H1 (cell line): ENCODE measurements around the gene TRDN. TPM values are rescaled to one million over a fixed set of nuclear protein-coding genes. Genes with fewer than 3 reads are reported as not detected.

Experiments
- CTCF ChIA-PET: fragments of 300-600 bp; sonication (Branson Sonifier 250); formaldehyde crosslinking; loops from one replicate; lab custom pipeline; 2021; ENCODE audit not compliant: partially characterized antibody; lab: Charles Lee
- POLR2A ChIA-PET: fragments of 300-600 bp; sonication (Branson Sonifier 250); formaldehyde crosslinking; loops from one replicate; lab custom pipeline; 2021; ENCODE audit warnings: inconsistent platforms; ENCODE audit not compliant: partially characterized antibody; lab: Charles Lee
- DNase-seq, 2 experiments: peaks; one replicate each; pipeline versions ENCODE4 v3.0.0 to v3.0.0-alpha.2; 2010 to 2022; ENCODE audit warnings: low spot score in 2 of 2, low read depth in 1 of 2, mixed read lengths in 1 of 2
- FAIRE-seq: peaks from 2 replicates; lab custom pipeline; 2011; peaks lifted over from hg19 to GRCh38; lab: Jason Lieb, UNC
- H2AFZ ChIP-seq: 2 replicates; pipeline ENCODE4 v1.8.1; 2012; ENCODE audit warnings: low read length, inconsistent platforms
- H2AK5ac ChIP-seq: 2 replicates; pipeline ENCODE4 v1.6.1; 2013; ENCODE audit warnings: low read depth, low read length
- H2BK120ac ChIP-seq: replicated peaks from 2 replicates; pipeline ENCODE3; 2013; ENCODE audit warnings: low read depth, low read length, inconsistent platforms
- H2BK12ac ChIP-seq: 2 replicates; pipeline ENCODE4 v1.6.1; 2013; ENCODE audit warnings: low read depth, low read length
- H2BK15ac ChIP-seq: 2 replicates; pipeline ENCODE4 v1.6.1; 2013; ENCODE audit warnings: low read length
- H2BK20ac ChIP-seq: 2 replicates; pipeline ENCODE4 v1.6.1; 2013; ENCODE audit warnings: low read length
- H2BK5ac ChIP-seq: 2 replicates; pipeline ENCODE4 v1.6.1; 2013; ENCODE audit warnings: low read depth, low read length
- H3K14ac ChIP-seq: 2 replicates; pipeline ENCODE4 v1.6.1; 2013; ENCODE audit warnings: inconsistent platforms; ENCODE audit not compliant: insufficient read length
- H3K18ac ChIP-seq: 2 replicates; pipeline ENCODE4 v1.6.1; 2013; ENCODE audit warnings: low read length; ENCODE audit errors: extremely low read depth
- H3K23ac ChIP-seq: 2 replicates; pipeline ENCODE4 v1.6.1; 2013; ENCODE audit warnings: inconsistent platforms; ENCODE audit not compliant: insufficient read length
- H3K23me2 ChIP-seq: 2 replicates; pipeline ENCODE4 v1.6.1; 2013; ENCODE audit warnings: low read depth, low read length
- H3K27ac ChIP-seq: 2 replicates; pipeline ENCODE4 v1.6.1; 2011; ENCODE audit warnings: low read depth, low read length, inconsistent platforms
- H3K27me3 ChIP-seq, 4 experiments: replicated peaks in 1 of 4; 1 replicate in 1 of 4; 2 replicates in 3 of 4; pipeline versions ENCODE4 v1.6.1 to v1.8.1; 2011 to 2013; ENCODE audit warnings: low read length in 3 of 4, mild to moderate bottlenecking in 3 of 4, inconsistent platforms in 2 of 4, mixed read lengths in 2 of 4, moderate library complexity in 1 of 4; ENCODE audit not compliant: control insufficient read depth in 3 of 4, insufficient read depth in 3 of 4; ENCODE audit errors: extremely low read depth in 1 of 4
- H3K36me3 ChIP-seq, 4 experiments: 2 replicates each; pipeline versions ENCODE4 v1.6.1 to v1.8.1; 2011 to 2013; ENCODE audit warnings: mild to moderate bottlenecking in 4 of 4, low read length in 3 of 4, moderate library complexity in 2 of 4, control low read depth in 1 of 4, inconsistent platforms in 1 of 4; ENCODE audit not compliant: insufficient read depth in 4 of 4, control insufficient read depth in 2 of 4
- H3K4ac ChIP-seq: replicated peaks from 2 replicates; pipeline ENCODE3; 2013; ENCODE audit warnings: low read length, low read depth, mixed read lengths, inconsistent platforms; ENCODE audit not compliant: insufficient read length
- H3K4me1 ChIP-seq, 4 experiments: replicated peaks in 1 of 4; 1 replicate in 1 of 4; 2 replicates in 3 of 4; pipeline versions ENCODE4 v1.6.1 to v1.8.1; 2011 to 2013; ENCODE audit warnings: low read length in 3 of 4, inconsistent platforms in 2 of 4, mixed read lengths in 1 of 4; ENCODE audit not compliant: insufficient read depth in 4 of 4, control insufficient read depth in 3 of 4
- H3K4me2 ChIP-seq, 2 experiments: 2 replicates each; pipeline versions ENCODE4 v1.6.1 to v1.8.1; 2011 to 2013; ENCODE audit warnings: low read depth in 2 of 2, low read length in 2 of 2, control low read depth in 1 of 2, inconsistent platforms in 1 of 2, mild to moderate bottlenecking in 1 of 2; ENCODE audit not compliant: insufficient read depth in 1 of 2
- H3K4me3 ChIP-seq, 4 experiments: fragments of 200-600, 300-600 bp in 1 of 4; sonication (generic), shearing (Covaris generic), sonication (Bioruptor Twin) in 1 of 4; 2 replicates each; pipeline versions ENCODE4 v1.5.1 to v1.8.1; 2011 to 2016; ENCODE audit warnings: low read length in 4 of 4, low read depth in 3 of 4, control low read depth in 2 of 4, inconsistent platforms in 2 of 4, mild to moderate bottlenecking in 2 of 4, mixed read lengths in 1 of 4, moderate library complexity in 1 of 4; ENCODE audit not compliant: insufficient read depth in 2 of 4; ENCODE audit errors: extremely low read depth in 1 of 4
- H3K56ac ChIP-seq: replicated peaks from 2 replicates; pipeline ENCODE3; 2013; ENCODE audit warnings: low read depth, mild to moderate bottlenecking, mixed read lengths, low read length, inconsistent platforms; ENCODE audit not compliant: insufficient read length
- H3K79me1 ChIP-seq: 2 replicates; pipeline ENCODE4 v1.6.1; 2013; ENCODE audit warnings: low read depth, low read length, control low read depth
- H3K79me2 ChIP-seq, 2 experiments: 2 replicates each; pipeline versions ENCODE4 v1.6.1 to v1.8.1; 2012 to 2013; ENCODE audit warnings: low read length in 2 of 2, mild to moderate bottlenecking in 2 of 2, inconsistent platforms in 1 of 2; ENCODE audit not compliant: insufficient read depth in 2 of 2, control insufficient read depth in 1 of 2
- H3K9ac ChIP-seq, 4 experiments: replicated peaks in 1 of 4; 1 replicate in 1 of 4; 2 replicates in 3 of 4; pipeline versions ENCODE4 v1.6.1 to v1.8.1; 2011 to 2013; ENCODE audit warnings: low read depth in 3 of 4, low read length in 3 of 4, control low read depth in 2 of 4, mild to moderate bottlenecking in 2 of 4, moderate library complexity in 2 of 4, inconsistent platforms in 1 of 4; ENCODE audit errors: extremely low read depth in 1 of 4
- H3K9me3 ChIP-seq, 2 experiments: 2 replicates each; pipeline versions ENCODE4 v1.6.1 to v1.8.1; 2012 to 2013; ENCODE audit warnings: mild to moderate bottlenecking in 2 of 2, moderate library complexity in 2 of 2, control low read depth in 1 of 2, inconsistent platforms in 1 of 2, low read depth in 1 of 2, low read length in 1 of 2, mixed read lengths in 1 of 2; ENCODE audit not compliant: insufficient read depth in 2 of 2
- H4K20me1 ChIP-seq, 2 experiments: replicated peaks in 1 of 2; 2 replicates each; pipeline versions ENCODE3 to v1.8.1; 2011 to 2013; ENCODE audit warnings: inconsistent platforms in 2 of 2, low read length in 2 of 2, mild to moderate bottlenecking in 1 of 2; ENCODE audit not compliant: insufficient read depth in 2 of 2, control insufficient read depth in 1 of 2
- H4K5ac ChIP-seq: 2 replicates; pipeline ENCODE4 v1.6.1; 2013; ENCODE audit warnings: low read length, low read depth, mixed read lengths, inconsistent platforms; ENCODE audit not compliant: insufficient read length
- H4K8ac ChIP-seq: 2 replicates; pipeline ENCODE4 v1.8.0; 2013; ENCODE audit warnings: mild to moderate bottlenecking, moderate library complexity, low read length, inconsistent platforms; ENCODE audit not compliant: insufficient read depth; ENCODE audit errors: extremely low read depth
- H4K91ac ChIP-seq: replicated peaks from 2 replicates; pipeline ENCODE3; 2013; ENCODE audit warnings: low read length, mixed read lengths, inconsistent platforms; ENCODE audit not compliant: insufficient read length
- HDAC2 ChIP-seq, 2 experiments: fragments of 300-600 bp in 1 of 2; sonication (generic) in 1 of 2; IDR thresholded peaks; 2 replicates each; pipeline ENCODE4 v1.6.1; 2011 to 2012; ENCODE audit warnings: low read depth in 2 of 2, low read length in 2 of 2, mild to moderate bottlenecking in 2 of 2, moderate library complexity in 2 of 2, borderline replicate concordance in 1 of 2, inconsistent platforms in 1 of 2
- POLR2AphosphoS5 ChIP-seq: IDR thresholded peaks from 2 replicates; pipeline ENCODE4 v1.6.1; 2011; ENCODE audit warnings: low read depth, low read length
- RFX5 ChIP-seq: IDR thresholded peaks from 2 replicates; pipeline ENCODE4 v1.6.1; 2011; ENCODE audit warnings: low read depth, low read length, improper control_type of control experiment, borderline replicate concordance
- SP1 ChIP-seq: IDR thresholded peaks from 2 replicates; pipeline ENCODE4 v1.6.1; 2011; ENCODE audit warnings: low read depth, low read length
- polyA plus RNA-seq, 7 experiments: library from polyadenylated mRNA; depleted of rRNA in 3 of 7; stranded (reverse) in 5 of 7; unstranded in 2 of 7; fragments of >200 nt in 5 of 7; fragments of 200-250 nt in 2 of 7; gene quantifications; 1 replicate in 5 of 7; 2 replicates in 1 of 7; 4 replicates in 1 of 7; pipeline versions ENCODE4 v1.2.1 to v1.2.3, GENCODE V29; 2011 to 2013; ENCODE audit warnings: missing spikeins in 2 of 7, mixed read lengths in 2 of 7
- total RNA-seq: library from RNA; stranded (reverse); fragmentation: NEBNext Ultra II Directional; extraction: Animal tissue kit (Norgen Biotek cat#: 25700); gene quantifications from 2 replicates; pipeline ENCODE4 v1.2.1, GENCODE V29; 2021

The TRDN gene
- total and polyA plus RNA-seq, 2 of the 8 experiments (the other 6 are each of a cell fraction or from before 2014, with no cell fraction given): 1.6 to 41.6 TPM

DNA sequence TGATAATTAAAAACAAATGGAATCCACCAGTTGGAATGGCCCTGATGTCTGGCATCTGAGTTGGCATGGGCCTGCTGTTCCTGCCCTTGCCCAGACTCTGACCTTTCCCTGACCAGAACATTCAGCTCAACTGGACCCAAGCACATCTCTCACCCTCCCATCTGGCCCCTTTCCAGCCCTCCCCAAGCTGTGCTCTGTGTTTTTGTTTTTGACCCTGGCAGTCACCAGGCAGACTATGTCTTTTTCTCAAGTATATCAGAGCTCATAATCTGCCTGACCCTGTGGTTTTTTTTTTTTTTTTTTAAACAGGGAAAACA lies 117.6 kb downstream of the TRDN start:
- Histone ChIP-seq H2BK15ac (no peak overlapping the region), H3K4me3 (no peak overlapping the region), H2BK120ac (no peak overlapping the region), H3K9ac (no peak overlapping the region), H3K36me3 (no peaks in the 10 kb centered on the region; a peak in 1 of 8 replicates), H2AFZ (no peak overlapping the region), H3K4me1 (peaks cover 0 to 5% (median 2%) of the 10 kb centered on the region in 4 experiments; a peak in 2 of 7 replicates), H3K79me1 (no peaks in the 10 kb centered on the region), H3K56ac (no peak overlapping the region), H4K5ac (no peak overlapping the region), H2AK5ac (no peak overlapping the region), H4K8ac (no peak overlapping the region), H3K4me2 (no peak overlapping the region), H3K4ac (no peak overlapping the region), H3K27me3 (no peaks in the 10 kb centered on the region), H3K9me3 (no peaks in the 10 kb centered on the region; a peak in 1 of 4 replicates), H3K14ac (no peak overlapping the region), H3K23ac (no peak overlapping the region), H4K20me1 (no peaks in the 10 kb centered on the region), H3K18ac (no peak overlapping the region), H2BK5ac (no peak overlapping the region), H3K27ac (no peak overlapping the region), H4K91ac (no peak overlapping the region), H2BK20ac (no peak overlapping the region), H2BK12ac (no peak overlapping the region), H3K79me2 (no peaks in the 10 kb centered on the region), H3K23me2 (no peaks in the 10 kb centered on the region)
- no peak for TF ChIP-seq POLR2AphosphoS5
- no peak for TF ChIP-seq RFX5
- no peak for TF ChIP-seq HDAC2 (IDR thresholded peaks at IDR 0.05; ENCODE audit: borderline replicate concordance in 1 of 2, low read depth in 2 of 2, low read length in 2 of 2)
- no peak for TF ChIP-seq SP1
- ChIA-PET CTCF (interaction anchor here (0.6 to 0.8 kb wide), 4 partner anchors 9 to 985 kb away, joined by 3 read pairs; no protein-coding TSS in a partner anchor), POLR2A (interaction anchor here (0.7 to 1.3 kb wide), 3 partner anchors 20 to 49 kb away, joined by 3 read pairs; no protein-coding TSS in a partner anchor)
- DNase-seq (no peak), FAIRE-seq (no peak)
